Measurements from ENCODE around the gene CYBB. TPM values are rescaled to one million over a fixed set of nuclear protein-coding genes. Genes with fewer than 3 reads are reported as not detected.

Gene CYBB
- total RNA-seq, 6 donors from 2014 or later, result 12.1 to 254 (median 45.5) TPM

- Histone ChIP-seq H3K27me3 (no peaks in the 10 kb centered on the region), H3K4me1 (no peaks in the 10 kb centered on the region), H3K4me3 (no peak overlapping the region), H3K9me3 (no peaks in the 10 kb centered on the region), H3K27ac (no peak overlapping the region), H3K36me3 (no peaks in the 10 kb centered on the region)
- DNase-seq, result no peak
- 58 to 65% methylated on average over 6 of the region's 6 CpGs for WGBS, 2 donors
- ATAC-seq (ENCODE audit: low FRiP score in 2 of 2), result no peak
- no peak for TF ChIP-seq POLR2A (IDR thresholded peaks at IDR 0.05)
These were observed 80.9 kb downstream of the CYBB start for GRCh38 chrX:37860721-37861120.

GRCh38 chrX:37862851-37863250, 83.0 kb downstream of the CYBB start:
- DNase-seq, result no peak
- TF ChIP-seq POLR2AphosphoS5 (IDR thresholded peaks at IDR 0.05), result no peak
- no peak for TF ChIP-seq CTCF (IDR thresholded peaks at IDR 0.05)
- no peak for TF ChIP-seq EP300 (IDR thresholded peaks at IDR 0.05)
- TF ChIP-seq POLR2A (IDR thresholded peaks at IDR 0.05), result no peak
- H3K36me3 ChIP-seq, result no peaks in the 10 kb centered on the region
- H3K27me3 ChIP-seq, result no peaks in the 10 kb centered on the region
- no peak overlapping the region for H3K27ac ChIP-seq
- H3K9me3 ChIP-seq, result no peaks in the 10 kb centered on the region
- H3K4me3 ChIP-seq, result no peak overlapping the region
- ATAC-seq (ENCODE audit: low FRiP score in 2 of 2), result no peak
- no peaks in the 10 kb centered on the region for H3K4me1 ChIP-seq

Other genes starting within 250 kb of the CYBB start
- gene LANCL3, start 208.4 kb upstream of the CYBB start, total RNA-seq, result 1 to 10 TPM in 5 of 6 donors, under 1 TPM in 1; 0.84 to 2.9 (median 1.8) TPM
- gene XK, start 94.3 kb upstream of the CYBB start, total RNA-seq, result 1 to 10 TPM in 5 of 6 donors, under 1 TPM in 1; under 0.01 to 5.7 (median 1.8) TPM
- gene DYNLT3, start 67.5 kb downstream of the CYBB start, total RNA-seq, result 10 to 100 TPM in 4 of 6 donors, 1 to 10 TPM in 2; 4.1 to 38.2 (median 23.5) TPM
- gene SYTL5, start 226.5 kb downstream of the CYBB start, total RNA-seq, result 1 to 10 TPM in 3 of 6 donors, under 1 TPM in 3; 0.30 to 3.6 (median 0.71) TPM